SU-DHL-6 (cell line): Measurements from ENCODE around the gene DLG2.

ENCODE experiments used
- CTCF ChIP-seq: fragments of 200-600 bp; sonication (generic); IDR thresholded peaks from one replicate; pipeline ENCODE4 v1.5.1; 2017; ENCODE audit warnings: antibody characterized with exemption, mild to moderate bottlenecking, low read length, moderate library complexity; ENCODE audit not compliant: insufficient read depth, poor library complexity, severe bottlenecking
- EZH2phosphoT487 ChIP-seq: fragments of 200-600 bp; sonication (generic), shearing (Covaris generic); conservative IDR thresholded peaks from 2 replicates; pipeline ENCODE4 v1.6.1; 2018; ENCODE audit warnings: mild to moderate bottlenecking, antibody characterized with exemption, low read length, moderate library complexity, mixed read lengths

- TF ChIP-seq CTCF (no peak), EZH2phosphoT487 (no peak)
Measured at GRCh38 chr11:84886344-84886743, 740.8 kb downstream of the DLG2 start.
